Neuron (in vitro differentiated cells): ENCODE data around the gene HS6ST2.
"Not testable (repeated sequence)": the region's sequence is repeated elsewhere in the genome, so short reads cannot be mapped to it uniquely, and the experiment has no call there.

Source experiments
- H2AFZ ChIP-seq: one replicate; pipeline ENCODE4 v1.6.1; 2013; ENCODE audit warnings: low read depth, mild to moderate bottlenecking, inconsistent platforms, low read length, moderate library complexity
- H3K27me3 ChIP-seq: one replicate; pipeline ENCODE4 v1.6.1; 2013; ENCODE audit warnings: low read length; ENCODE audit not compliant: insufficient read depth
- H3K36me3 ChIP-seq: one replicate; pipeline ENCODE4 v1.6.1; 2013; ENCODE audit warnings: low read length; ENCODE audit not compliant: insufficient read depth
- H3K4me1 ChIP-seq: one replicate; pipeline ENCODE4 v1.6.1; 2013; ENCODE audit warnings: low read length; ENCODE audit not compliant: insufficient read depth
- H3K4me3 ChIP-seq: 2 replicates; pipeline ENCODE4 v1.5.1; 2013; ENCODE audit warnings: mild to moderate bottlenecking, low read length, moderate library complexity
- H3K9me3 ChIP-seq: one replicate; pipeline ENCODE4 v1.6.1; 2013; ENCODE audit warnings: low read length

The HS6ST2 gene

GRCh38 chrX:132909643-132910042 is 48.8 kb downstream of the HS6ST2 start:
- Histone ChIP-seq H2AFZ (no peak overlapping the region), H3K4me3 (no peak overlapping the region), H3K9me3 (no peaks in the 10 kb centered on the region), H3K27me3 (no peaks in the 10 kb centered on the region), H3K36me3 (no peaks in the 10 kb centered on the region), H3K4me1 (no peaks in the 10 kb centered on the region)

- Histone ChIP-seq H3K4me3 (no peak overlapping the region), H2AFZ (no peak overlapping the region), H3K4me1 (no peaks in the 10 kb centered on the region), H3K9me3 (no peaks in the 10 kb centered on the region), H3K36me3 (no peaks in the 10 kb centered on the region), H3K27me3 (no peaks in the 10 kb centered on the region)
These were observed 49.5 kb downstream of the HS6ST2 start for GRCh38 chrX:132908891-132909290.

- H3K27me3 ChIP-seq = no peaks in the 10 kb centered on the region
- H3K4me3 ChIP-seq = no peak overlapping the region
- no peak overlapping the region for H2AFZ ChIP-seq
- H3K4me1 ChIP-seq = no peaks in the 10 kb centered on the region
- H3K9me3 ChIP-seq = no peaks in the 10 kb centered on the region
- no peaks in the 10 kb centered on the region for H3K36me3 ChIP-seq
These were observed 57.7 kb downstream of the HS6ST2 start for GRCh38 chrX:132900633-132901293.

GRCh38 chrX:132887569-132887968 is 70.9 kb downstream of the HS6ST2 start:
- Histone ChIP-seq H3K36me3 (no peaks in the 10 kb centered on the region), H3K27me3 (no peaks in the 10 kb centered on the region), H3K4me1 (no peaks in the 10 kb centered on the region), H3K9me3 (peaks cover 3% of the 10 kb centered on the region), H3K4me3 (no peak overlapping the region), H2AFZ (no peak overlapping the region)

GRCh38 chrX:132883358-132883915 is 75.0 kb downstream of the HS6ST2 start:
- H3K9me3 ChIP-seq = peaks cover 3% of the 10 kb centered on the region
- H3K36me3 ChIP-seq = no peaks in the 10 kb centered on the region
- H3K4me3 ChIP-seq = no peak overlapping the region
- H2AFZ ChIP-seq = no peak overlapping the region
- H3K27me3 ChIP-seq = no peaks in the 10 kb centered on the region
- no peaks in the 10 kb centered on the region for H3K4me1 ChIP-seq

- not testable (repeated sequence) for H3K9me3 ChIP-seq, H2AFZ ChIP-seq, H3K36me3 ChIP-seq, H3K27me3 ChIP-seq, H3K4me3 ChIP-seq
- H3K4me1 ChIP-seq = peaks cover 23% of the 10 kb centered on the region
These were observed 77.7 kb downstream of the HS6ST2 start for GRCh38 chrX:132880753-132881152.

GRCh38 chrX:132877954-132878536 is 80.4 kb downstream of the HS6ST2 start:
- Histone ChIP-seq H3K36me3 (no peaks in the 10 kb centered on the region), H2AFZ (no peak overlapping the region), H3K4me1 (peaks cover 23% of the 10 kb centered on the region), H3K9me3 (no peaks in the 10 kb centered on the region), H3K4me3 (no peak overlapping the region), H3K27me3 (no peaks in the 10 kb centered on the region)

- Histone ChIP-seq H3K9me3 (no peaks in the 10 kb centered on the region), H2AFZ (no peak overlapping the region), H3K36me3 (no peaks in the 10 kb centered on the region), H3K4me3 (no peak overlapping the region), H3K4me1 (peaks cover 23% of the 10 kb centered on the region), H3K27me3 (no peaks in the 10 kb centered on the region)
These were observed 81.7 kb downstream of the HS6ST2 start for GRCh38 chrX:132876523-132877338.

GRCh38 chrX:132875650-132876522 is 82.5 kb downstream of the HS6ST2 start:
- Histone ChIP-seq H3K4me3 (no peak overlapping the region), H3K4me1 (peaks cover 23% of the 10 kb centered on the region), H2AFZ (no peak overlapping the region), H3K27me3 (no peaks in the 10 kb centered on the region), H3K9me3 (no peaks in the 10 kb centered on the region), H3K36me3 (no peaks in the 10 kb centered on the region)

GRCh38 chrX:132862562-132862961 is 95.9 kb downstream of the HS6ST2 start:
- H3K9me3 ChIP-seq = no peaks in the 10 kb centered on the region
- H3K36me3 ChIP-seq = no peaks in the 10 kb centered on the region
- H3K4me1 ChIP-seq = no peaks in the 10 kb centered on the region
- H2AFZ ChIP-seq = no peak overlapping the region
- no peak overlapping the region for H3K4me3 ChIP-seq
- no peaks in the 10 kb centered on the region for H3K27me3 ChIP-seq

- Histone ChIP-seq H3K9me3 (no peaks in the 10 kb centered on the region), H3K4me3 (no peak overlapping the region), H3K27me3 (no peaks in the 10 kb centered on the region), H3K36me3 (no peaks in the 10 kb centered on the region), H3K4me1 (no peaks in the 10 kb centered on the region), H2AFZ (no peak overlapping the region)
These were observed 97.4 kb downstream of the HS6ST2 start for GRCh38 chrX:132861076-132861475.

GRCh38 chrX:132860200-132860599 is 98.2 kb downstream of the HS6ST2 start:
- H3K27me3 ChIP-seq = no peaks in the 10 kb centered on the region
- no peak overlapping the region for H2AFZ ChIP-seq
- no peaks in the 10 kb centered on the region for H3K9me3 ChIP-seq
- no peaks in the 10 kb centered on the region for H3K36me3 ChIP-seq
- no peaks in the 10 kb centered on the region for H3K4me1 ChIP-seq
- H3K4me3 ChIP-seq = no peak overlapping the region
